ENCODE results near the gene RAI1.
"Not testable (repeated sequence)": the region's sequence is repeated elsewhere in the genome, so short reads cannot be mapped to it uniquely, and the experiment has no call there.

RAI1 gene

GRCh38 chr17:17681187-17681743 is at the start of gene RAI1:
TSS of gene RAI1 (plus strand) at chr17:17681458. CDS start at chr17:17792949, 111,491 bp downstream.
- DNase-seq (ENCODE audit: low read depth), result no peak
- peak within 1 kb of the TSS; percentile 76 for H3K4me3 ChIP-seq (ENCODE audit: low read depth, low read length)

GRCh38 chr17:17632690-17633089 is 48.6 kb upstream of the RAI1 start:
- not testable (repeated sequence) for DNase-seq (ENCODE audit: low read depth); H3K4me3 ChIP-seq (ENCODE audit: low read depth, low read length)

- H3K4me3 ChIP-seq (ENCODE audit: low read depth, low read length), result no peak overlapping the region
- DNase-seq (ENCODE audit: low read depth), result no peak
Observed at GRCh38 chr17:17633310-17633709, 47.9 kb upstream of the RAI1 start.

GRCh38 chr17:17635126-17635525 is 46.1 kb upstream of the RAI1 start:
- no peak for DNase-seq (ENCODE audit: low read depth)
- no peak overlapping the region for H3K4me3 ChIP-seq (ENCODE audit: low read depth, low read length)

- H3K4me3 ChIP-seq (ENCODE audit: low read depth, low read length); DNase-seq (ENCODE audit: low read depth): not testable (repeated sequence)
Observed at GRCh38 chr17:17635537-17636271, 45.6 kb upstream of the RAI1 start.

GRCh38 chr17:17636272-17636885 is 44.9 kb upstream of the RAI1 start:
- H3K4me3 ChIP-seq (ENCODE audit: low read depth, low read length), result no peak overlapping the region
- DNase-seq (ENCODE audit: low read depth), result no peak

- H3K4me3 ChIP-seq (ENCODE audit: low read depth, low read length), result no peak overlapping the region
- no peak for DNase-seq (ENCODE audit: low read depth)
Observed at GRCh38 chr17:17638467-17638866, 42.8 kb upstream of the RAI1 start.

GRCh38 chr17:17639661-17640270 is 41.5 kb upstream of the RAI1 start:
- not testable (repeated sequence) for DNase-seq (ENCODE audit: low read depth); H3K4me3 ChIP-seq (ENCODE audit: low read depth, low read length)

GRCh38 chr17:17641621-17642409 is 39.4 kb upstream of the RAI1 start:
- DNase-seq (ENCODE audit: low read depth), result peak; percentile 24

GRCh38 chr17:17645148-17645547 is 36.1 kb upstream of the RAI1 start:
- not testable (repeated sequence) for DNase-seq (ENCODE audit: low read depth); H3K4me3 ChIP-seq (ENCODE audit: low read depth, low read length)

More at GRCh38 chr17:17641621-17642409, 39.4 kb upstream of the RAI1 start:
- H3K4me3 ChIP-seq (ENCODE audit: low read depth, low read length), result no peak overlapping the region

- DNase-seq (ENCODE audit: low read depth), result no peak
Observed at GRCh38 chr17:17645961-17646360, 35.3 kb upstream of the RAI1 start.

GRCh38 chr17:17647524-17648178 is 33.6 kb upstream of the RAI1 start:
- no peak for DNase-seq (ENCODE audit: low read depth)

More at GRCh38 chr17:17645961-17646360, 35.3 kb upstream of the RAI1 start:
- H3K4me3 ChIP-seq (ENCODE audit: low read depth, low read length), result no peak overlapping the region

GRCh38 chr17:17648762-17649161 is 32.5 kb upstream of the RAI1 start:
- no peak for DNase-seq (ENCODE audit: low read depth)
- no peak overlapping the region for H3K4me3 ChIP-seq (ENCODE audit: low read depth, low read length)

More at GRCh38 chr17:17647524-17648178, 33.6 kb upstream of the RAI1 start:
- H3K4me3 ChIP-seq (ENCODE audit: low read depth, low read length), result no peak overlapping the region

- no peak for DNase-seq (ENCODE audit: low read depth)
- H3K4me3 ChIP-seq (ENCODE audit: low read depth, low read length), result no peak overlapping the region
Observed at GRCh38 chr17:17650959-17651358, 30.3 kb upstream of the RAI1 start.

GRCh38 chr17:17653343-17653742 is 27.9 kb upstream of the RAI1 start:
- H3K4me3 ChIP-seq (ENCODE audit: low read depth, low read length), result no peak overlapping the region
- DNase-seq (ENCODE audit: low read depth), result no peak

GRCh38 chr17:17659340-17659739 is 21.9 kb upstream of the RAI1 start:
- DNase-seq (ENCODE audit: low read depth), result no peak
- H3K4me3 ChIP-seq (ENCODE audit: low read depth, low read length), result no peak overlapping the region

GRCh38 chr17:17661134-17661533 is 20.1 kb upstream of the RAI1 start:
- DNase-seq (ENCODE audit: low read depth), result no peak

GRCh38 chr17:17661834-17662385 is 19.3 kb upstream of the RAI1 start:
- no peak for DNase-seq (ENCODE audit: low read depth)
- no peak overlapping the region for H3K4me3 ChIP-seq (ENCODE audit: low read depth, low read length)

More at GRCh38 chr17:17661134-17661533, 20.1 kb upstream of the RAI1 start:
- H3K4me3 ChIP-seq (ENCODE audit: low read depth, low read length), result no peak overlapping the region

Data from skeletal muscle cell (primary cell).